ENCODE measurements around the gene ALPL.

ALPL gene

GRCh38 chr1:21526441-21526840 lies 17.2 kb downstream of the ALPL start:
- in situ Hi-C loops (cut with MboI; ENCODE audit: low sequenced_read_pairs) = no loop called here

- in situ Hi-C loops (cut with MboI; ENCODE audit: low sequenced_read_pairs) = no loop called here
Measured at GRCh38 chr1:21530368-21531016, 21.3 kb downstream of the ALPL start.

DNA sequence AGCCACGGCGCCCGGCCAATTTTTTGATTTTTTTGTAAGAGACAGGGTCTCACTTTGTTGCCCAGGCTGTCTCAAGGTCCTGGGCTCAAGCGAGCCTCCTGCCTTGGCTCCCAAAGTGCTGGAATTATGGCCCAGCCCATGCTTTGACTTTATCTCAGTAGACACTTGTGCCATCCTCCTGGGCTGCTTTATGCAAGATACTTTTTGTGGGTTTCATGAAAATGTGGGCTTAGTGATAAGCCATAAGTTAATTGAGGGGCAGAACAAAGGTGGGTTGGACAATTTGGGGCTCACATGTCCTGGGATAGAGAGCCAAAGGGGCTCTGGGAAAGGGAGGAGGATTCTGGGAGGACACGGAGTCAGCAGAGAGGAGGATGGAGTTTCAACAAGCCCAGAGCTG lies 22.0 kb downstream of the ALPL start:
- in situ Hi-C loops (cut with MboI; ENCODE audit: low sequenced_read_pairs) = no loop called here

DNA sequence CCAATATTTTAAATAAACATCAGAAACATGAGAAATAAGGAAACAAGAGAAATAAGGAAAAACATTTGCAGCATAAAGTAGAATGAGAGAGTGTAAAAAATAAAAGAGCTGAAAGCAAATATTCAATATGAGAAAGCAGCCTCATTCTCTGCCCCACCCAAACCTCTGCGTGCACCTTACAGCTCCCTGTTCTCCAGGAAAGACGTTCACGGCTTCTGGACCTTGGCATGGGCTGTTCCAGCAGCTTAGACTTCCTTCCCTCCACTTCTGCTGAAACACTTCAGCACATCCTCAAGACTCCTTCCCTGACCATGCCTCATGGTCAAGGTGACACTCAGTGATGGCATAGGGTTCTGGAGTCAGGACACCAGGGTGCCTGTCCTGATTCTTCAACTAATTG lies 23.3 kb downstream of the ALPL start:
- in situ Hi-C loops (cut with MboI; ENCODE audit: low sequenced_read_pairs) = no loop called here

DNA sequence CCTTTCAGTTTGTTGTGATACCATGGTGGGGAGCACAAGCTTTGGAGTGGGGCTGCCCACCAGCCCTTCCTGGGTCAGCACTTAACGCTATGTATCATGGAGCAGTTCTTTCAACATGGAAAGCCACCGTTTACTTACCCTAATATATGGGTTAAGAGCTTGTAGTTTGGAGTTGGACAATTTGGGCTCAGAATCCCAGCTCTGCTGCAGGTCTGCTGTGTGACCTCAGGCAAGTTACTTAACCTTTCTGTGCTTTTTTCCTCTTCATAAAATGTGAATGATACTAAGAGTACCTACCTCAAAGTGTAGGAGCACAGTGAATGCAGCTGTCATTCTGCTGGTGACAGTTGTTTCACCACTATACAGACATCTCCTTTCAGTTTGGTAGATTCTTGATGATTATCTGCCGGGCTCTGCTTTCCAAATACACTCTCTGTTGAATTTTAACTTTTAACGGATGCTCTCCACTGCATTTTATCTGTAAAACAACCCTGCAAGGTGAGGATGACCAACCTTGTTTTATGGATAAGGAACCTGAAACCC lies 23.8 kb downstream of the ALPL start:
- in situ Hi-C loops (cut with MboI; ENCODE audit: low sequenced_read_pairs) = no loop called here

GRCh38 chr1:21534146-21534545 lies 24.9 kb downstream of the ALPL start:
- in situ Hi-C loops (cut with MboI; ENCODE audit: low sequenced_read_pairs) = no loop called here

DNA sequence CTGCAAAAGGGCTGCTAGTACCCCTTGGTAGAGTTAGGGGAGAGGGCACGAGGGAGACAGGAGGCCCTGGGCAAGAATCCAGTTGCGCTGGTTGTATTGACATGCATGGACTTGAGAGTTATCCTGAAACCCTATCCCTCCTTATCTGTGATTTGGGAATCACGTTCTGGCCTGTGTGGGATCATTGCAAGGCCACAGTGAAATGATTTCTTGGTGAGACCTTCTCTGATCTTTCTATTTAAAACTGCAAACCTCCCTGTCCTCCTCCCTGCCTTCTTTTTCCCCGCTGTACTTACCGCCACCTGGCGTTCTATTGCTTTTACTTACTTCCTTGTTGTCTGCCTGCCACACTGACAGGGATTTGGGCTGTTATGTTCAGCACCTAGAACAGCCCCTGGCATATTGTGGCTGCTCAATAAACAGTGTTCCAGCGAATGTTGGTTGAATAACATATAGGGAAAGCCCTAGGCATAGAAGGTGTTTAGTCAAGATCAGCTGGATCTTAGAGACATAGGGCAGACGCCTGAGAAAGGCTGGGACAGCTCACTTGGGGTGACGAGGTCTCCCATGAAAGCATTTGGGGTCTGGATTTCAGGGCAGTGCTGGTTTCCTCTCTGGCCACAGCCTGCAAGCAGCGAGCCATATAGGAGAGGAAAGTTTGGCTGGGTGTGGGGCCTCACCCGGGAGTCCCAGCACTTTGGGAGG lies 25.6 kb downstream of the ALPL start:
- in situ Hi-C loops (cut with MboI; ENCODE audit: low sequenced_read_pairs) = no loop called here

- in situ Hi-C loops (cut with MboI; ENCODE audit: low sequenced_read_pairs) = no loop called here
Measured at GRCh38 chr1:21536218-21536617, 27.0 kb downstream of the ALPL start.

GRCh38 chr1:21537511-21537931 lies 28.3 kb downstream of the ALPL start:
- in situ Hi-C loops (cut with MboI; ENCODE audit: low sequenced_read_pairs) = no loop called here

DNA sequence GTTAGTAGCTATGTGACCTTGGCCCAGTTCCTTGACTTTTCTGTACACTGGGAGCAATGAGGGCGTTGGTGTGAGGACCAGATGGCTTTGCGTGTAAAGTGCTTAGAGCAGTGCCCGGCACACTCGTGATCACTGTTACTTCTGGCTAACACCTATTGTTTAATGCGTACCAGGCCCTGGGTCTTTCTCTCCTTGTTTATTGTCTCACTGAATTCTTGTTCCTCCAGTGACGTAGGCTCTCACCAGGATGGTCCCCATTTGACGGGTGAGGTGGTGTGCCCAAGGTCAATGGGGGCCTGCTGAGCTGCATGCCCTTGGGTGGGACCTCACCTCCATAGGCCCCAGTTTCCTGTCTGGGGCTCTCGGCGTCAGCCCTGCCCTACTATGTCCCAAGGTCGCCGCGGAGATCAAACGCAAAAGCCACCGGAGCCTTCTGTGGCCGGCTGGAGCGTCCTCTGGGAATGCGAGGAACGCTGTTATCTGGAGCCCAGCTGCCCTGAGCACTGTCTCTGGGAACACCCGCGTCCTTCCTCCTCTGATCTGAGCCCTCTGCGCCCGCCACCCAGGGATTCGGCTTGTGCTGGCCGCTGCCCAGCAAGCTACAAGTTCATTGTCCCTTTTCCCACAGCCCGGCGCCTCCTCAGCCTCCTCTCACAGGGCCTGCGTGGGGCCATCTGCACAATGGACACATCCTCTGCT lies 28.9 kb downstream of the ALPL start:
- in situ Hi-C loops (cut with MboI; ENCODE audit: low sequenced_read_pairs) = no loop called here

DNA sequence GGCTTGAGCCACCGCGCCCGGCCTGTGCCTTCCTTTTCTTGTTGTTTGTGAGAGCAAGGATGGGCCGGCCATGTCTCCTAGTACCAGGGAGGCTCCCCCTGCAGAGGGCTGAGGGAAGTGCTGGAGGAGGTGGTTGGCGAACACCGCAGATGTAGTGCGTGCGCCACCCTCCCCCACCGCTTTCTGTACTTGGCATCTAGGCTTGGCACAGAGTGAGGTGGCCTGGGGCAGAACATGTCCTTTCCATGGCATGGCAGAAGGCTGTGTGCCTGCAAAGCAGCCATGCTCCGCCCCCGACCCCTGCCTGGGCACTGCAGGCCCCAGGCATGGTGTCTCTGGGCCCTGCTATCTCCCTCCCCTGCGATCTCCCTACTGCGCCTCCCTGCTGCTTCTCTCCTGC lies 30.7 kb downstream of the ALPL start:
- in situ Hi-C loops (cut with MboI; ENCODE audit: low sequenced_read_pairs) = no loop called here

DNA sequence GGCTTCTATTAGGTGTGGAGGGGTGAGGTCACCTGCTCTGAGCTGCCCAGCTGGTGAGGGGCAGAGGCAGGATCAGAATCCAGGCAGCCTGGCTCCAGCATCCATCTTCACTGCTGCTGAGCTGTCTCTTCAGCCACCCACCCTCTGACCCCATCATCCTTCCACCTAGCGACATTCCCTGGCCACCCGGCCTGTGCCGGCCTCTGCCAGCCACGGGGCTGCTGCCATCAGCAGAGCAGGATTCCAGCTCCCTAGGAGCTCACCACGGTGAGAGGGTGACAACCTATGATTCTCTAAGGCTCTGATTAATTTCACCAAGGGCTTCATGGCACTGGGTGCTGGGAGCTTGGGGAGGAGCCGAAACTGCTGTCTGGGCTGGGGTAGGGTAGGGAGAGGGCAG lies 32.1 kb downstream of the ALPL start:
- in situ Hi-C loops (cut with MboI; ENCODE audit: low sequenced_read_pairs) = no loop called here

GRCh38 chr1:21541835-21542234 lies 32.6 kb downstream of the ALPL start:
- in situ Hi-C loops (cut with MboI; ENCODE audit: low sequenced_read_pairs) = no loop called here

DNA sequence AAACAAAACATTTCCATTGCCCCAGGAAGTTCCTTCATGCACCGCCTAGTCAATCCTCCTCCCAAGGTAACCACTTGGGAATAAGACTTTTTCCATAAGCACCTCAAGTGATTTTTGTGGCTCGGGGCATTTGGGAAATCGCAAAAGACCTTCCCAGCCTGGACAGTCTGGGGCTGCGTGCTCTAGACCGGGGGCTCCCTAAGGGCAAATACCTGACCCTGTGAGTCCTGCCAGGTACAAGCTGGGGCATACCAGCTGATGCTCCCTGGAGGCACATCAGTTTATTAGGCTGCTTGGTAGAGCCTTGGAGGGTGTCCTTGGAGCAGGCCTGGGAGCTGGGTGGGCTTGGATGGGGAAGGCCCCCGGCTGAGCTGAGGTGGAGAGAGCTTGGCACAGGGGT lies 34.4 kb downstream of the ALPL start:
- in situ Hi-C loops (cut with MboI; ENCODE audit: low sequenced_read_pairs) = no loop called here

- in situ Hi-C loops (cut with MboI; ENCODE audit: low sequenced_read_pairs) = no loop called here
Measured at GRCh38 chr1:21544095-21544494, 34.9 kb downstream of the ALPL start.

DNA sequence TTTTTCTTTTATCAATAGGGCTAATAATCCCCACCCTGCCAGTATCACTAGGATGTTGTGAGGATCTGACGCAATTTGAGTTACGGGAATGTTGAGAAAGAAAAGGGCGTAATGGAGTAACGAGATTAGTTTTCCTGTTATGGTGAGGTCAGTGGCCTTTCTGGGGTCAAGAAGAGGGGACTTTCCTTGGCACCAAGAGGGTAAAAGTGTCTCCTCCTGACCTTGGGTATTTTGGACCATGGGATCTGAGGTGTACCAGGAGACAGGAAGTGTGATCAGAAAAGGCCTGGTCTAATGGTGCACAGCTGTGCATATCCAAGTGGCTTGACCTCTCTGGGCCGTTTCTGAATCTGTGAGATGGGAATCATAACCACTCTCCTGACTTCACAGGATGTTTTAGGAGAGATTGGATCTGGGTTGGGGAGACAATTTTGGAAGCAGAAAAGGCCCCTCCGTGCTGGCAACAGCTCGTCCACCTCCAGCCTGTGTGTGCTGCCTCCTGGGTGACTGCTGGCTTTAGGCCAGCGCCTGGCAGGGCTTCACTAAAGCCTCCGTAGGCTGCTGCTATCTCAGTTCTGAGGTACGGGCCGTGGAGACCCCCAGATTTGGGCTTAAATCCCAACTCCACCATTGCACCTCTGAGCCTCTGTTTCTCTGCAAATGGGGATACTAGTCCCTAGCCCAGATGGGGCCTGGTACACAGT lies 37.1 kb downstream of the ALPL start:
- in situ Hi-C loops (cut with MboI; ENCODE audit: low sequenced_read_pairs) = no loop called here

DNA sequence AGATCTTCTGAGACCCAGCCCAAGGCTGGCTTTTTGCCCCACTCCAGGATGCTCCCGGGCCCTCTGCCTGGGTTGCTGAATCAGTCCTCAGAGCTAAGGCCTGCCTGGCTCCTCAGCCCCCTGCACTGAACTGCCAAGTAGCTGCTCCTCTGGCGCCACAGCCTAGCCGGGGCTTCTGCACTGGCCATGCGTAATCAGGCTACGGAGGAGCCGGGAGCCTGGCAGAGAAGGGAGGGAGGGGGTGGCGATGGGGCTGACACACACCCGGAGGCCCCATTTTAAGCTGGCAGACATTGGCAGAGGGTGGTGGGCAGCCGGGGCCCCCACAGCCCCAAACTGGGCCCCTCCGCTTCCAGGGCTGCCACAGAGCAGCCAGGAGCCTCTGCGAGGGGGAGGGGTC lies 38.7 kb downstream of the ALPL start:
- in situ Hi-C loops (cut with MboI; ENCODE audit: low sequenced_read_pairs) = no loop called here

DNA sequence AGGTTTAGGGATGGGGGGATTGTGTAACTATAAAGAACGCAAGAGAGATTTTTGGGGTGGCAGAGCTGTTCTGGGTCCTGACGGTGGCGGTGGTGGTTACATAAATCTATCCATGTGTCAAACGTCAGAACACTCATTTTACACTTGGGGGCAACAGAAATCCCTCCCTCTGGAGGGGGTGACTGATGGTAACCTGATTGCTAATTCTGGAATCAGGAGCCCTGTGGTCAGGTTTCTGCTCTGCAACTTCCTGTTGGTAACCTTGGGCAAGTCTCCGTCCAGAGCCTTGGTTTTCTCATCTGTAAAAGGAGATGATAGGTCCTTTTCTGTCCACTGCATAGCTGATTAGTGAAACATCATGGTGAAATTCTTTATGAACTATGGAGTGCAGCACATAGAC lies 40.9 kb downstream of the ALPL start:
- in situ Hi-C loops (cut with MboI; ENCODE audit: low sequenced_read_pairs) = no loop called here

DNA sequence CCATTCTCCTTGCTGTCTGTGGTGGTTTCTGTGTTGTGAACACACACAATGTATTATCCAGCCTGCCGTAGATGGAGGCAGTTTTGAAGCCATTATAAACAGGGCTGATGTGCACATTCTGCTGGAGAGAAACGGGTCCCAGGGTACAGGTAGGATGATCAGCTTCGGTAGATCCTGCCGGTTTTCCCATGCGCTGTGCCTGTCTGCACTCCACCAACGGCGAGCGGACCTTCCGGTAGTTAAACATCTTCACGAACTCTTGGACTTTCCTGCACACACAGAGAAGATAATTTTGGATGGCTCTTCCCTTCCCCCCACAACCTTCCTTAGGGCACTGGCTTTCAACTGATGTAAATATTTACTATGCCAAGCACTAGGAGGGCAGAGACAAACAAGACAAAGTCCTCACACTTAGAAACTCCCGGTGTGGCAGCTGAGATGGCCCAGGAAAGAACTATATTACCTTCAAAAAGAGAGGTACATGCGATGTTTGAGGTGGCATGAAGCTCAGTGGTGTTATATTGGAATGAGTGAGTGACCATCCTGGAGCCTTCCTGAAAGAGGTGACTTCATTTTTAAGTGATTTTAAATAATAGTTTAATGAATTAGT lies 41.7 kb downstream of the ALPL start:
- in situ Hi-C loops (cut with MboI; ENCODE audit: low sequenced_read_pairs) = no loop called here

DNA sequence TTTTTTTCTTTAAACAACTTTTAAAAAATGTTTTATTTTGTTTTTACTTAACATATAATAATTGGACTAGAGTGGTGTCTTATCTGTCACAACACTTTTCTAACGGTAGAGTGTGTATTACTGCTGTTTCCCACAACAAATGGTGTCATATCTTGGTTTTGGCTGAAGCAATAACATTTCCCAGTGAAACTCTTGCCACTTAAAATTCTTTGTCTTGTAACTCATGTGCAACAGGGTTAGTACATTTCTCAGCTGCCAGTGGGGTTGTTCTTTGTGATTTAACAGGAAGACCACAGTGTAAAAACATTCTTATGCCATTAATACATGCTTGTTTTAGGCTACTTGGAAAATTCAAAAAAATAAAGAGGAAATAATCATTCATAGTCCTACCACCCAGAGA lies 43.5 kb downstream of the ALPL start:
- in situ Hi-C loops (cut with MboI; ENCODE audit: low sequenced_read_pairs) = no loop called here
